ENCODE results near the gene MAP9. TPM values are rescaled to one million over a fixed set of nuclear protein-coding genes. Genes with fewer than 3 reads are reported as not detected.
A peak's percentile ranks its signal among the peaks of the same experiment; 100 is the strongest.

The MAP9 gene
- total RNA-seq, 3 donors from 2014 or later = 8.5 to 11.9 (median 8.8) TPM

GRCh38 chr4:155392481-155393184 is 15.9 kb upstream of the MAP9 start:
- H3K4me1 ChIP-seq = no peaks in the 10 kb centered on the region
- no peak overlapping the region for H3K4me3 ChIP-seq
- H3K27ac ChIP-seq = no peak overlapping the region
- intact Hi-C loops (cut with DNase I; ENCODE audit: low total_unique reads) = no loop called here
- no peaks in the 10 kb centered on the region for H3K36me3 ChIP-seq
- H3K27me3 ChIP-seq = no peaks in the 10 kb centered on the region
- DNase-seq (ENCODE audit: low spot score in 2 of 2) = no peak
- no peaks in the 10 kb centered on the region for H3K9me3 ChIP-seq
- TF ChIP-seq POLR2A (IDR thresholded peaks at IDR 0.05) (no peak), CTCF (IDR thresholded peaks at IDR 0.05) (no peak), POLR2AphosphoS5 (IDR thresholded peaks at IDR 0.05) (no peak)

- Histone ChIP-seq H3K36me3 (no peaks in the 10 kb centered on the region), H3K9me3 (no peaks in the 10 kb centered on the region), H3K27me3 (no peaks in the 10 kb centered on the region), H3K4me1 (no peaks in the 10 kb centered on the region), H3K4me3 (no peak overlapping the region), H3K27ac (no peak overlapping the region)
- intact Hi-C loops (cut with DNase I; ENCODE audit: low total_unique reads) = no loop called here
- DNase-seq (ENCODE audit: low spot score in 2 of 2) = no peak
- no peak for TF ChIP-seq CTCF (IDR thresholded peaks at IDR 0.05)
- TF ChIP-seq POLR2AphosphoS5 (IDR thresholded peaks at IDR 0.05) = no peak
- TF ChIP-seq POLR2A (IDR thresholded peaks at IDR 0.05) = no peak
Observed at GRCh38 chr4:155391932-155392331, 15.2 kb upstream of the MAP9 start.

- no peak overlapping the region for H3K4me3 ChIP-seq
Observed at GRCh38 chr4:155388162-155388561, 11.4 kb upstream of the MAP9 start.

GRCh38 chr4:155383541-155383940 is 6.8 kb upstream of the MAP9 start:
- no peaks in the 10 kb centered on the region for H3K9me3 ChIP-seq
- DNase-seq (ENCODE audit: low spot score in 2 of 2) = no peak
- intact Hi-C loops (cut with DNase I; ENCODE audit: low total_unique reads) = no loop called here
- no peak overlapping the region for H3K4me3 ChIP-seq
- TF ChIP-seq POLR2AphosphoS5 (IDR thresholded peaks at IDR 0.05) (no peak), CTCF (IDR thresholded peaks at IDR 0.05) (no peak), POLR2A (IDR thresholded peaks at IDR 0.05) (no peak)
- no peaks in the 10 kb centered on the region for H3K36me3 ChIP-seq
- H3K27me3 ChIP-seq = no peaks in the 10 kb centered on the region
- no peaks in the 10 kb centered on the region for H3K4me1 ChIP-seq
- no peak overlapping the region for H3K27ac ChIP-seq

More at GRCh38 chr4:155388162-155388561, 11.4 kb upstream of the MAP9 start:
- H3K27me3 ChIP-seq = no peaks in the 10 kb centered on the region
- no peaks in the 10 kb centered on the region for H3K36me3 ChIP-seq
- no peaks in the 10 kb centered on the region for H3K4me1 ChIP-seq
- TF ChIP-seq CTCF (IDR thresholded peaks at IDR 0.05) (no peak), POLR2AphosphoS5 (IDR thresholded peaks at IDR 0.05) (no peak), POLR2A (IDR thresholded peaks at IDR 0.05) (no peak)
- DNase-seq (ENCODE audit: low spot score in 2 of 2) = no peak
- H3K9me3 ChIP-seq = no peaks in the 10 kb centered on the region
- intact Hi-C loops (cut with DNase I; ENCODE audit: low total_unique reads) = no loop called here
- H3K27ac ChIP-seq = no peak overlapping the region

- DNase-seq (ENCODE audit: low spot score in 2 of 2) = no peak
- peak overlapping the region; percentile 13 to 48 for H3K27ac ChIP-seq
- peak overlapping the region in 2 of 3 donors; percentile 60 to 71 for H3K4me3 ChIP-seq
- no peaks in the 10 kb centered on the region for H3K27me3 ChIP-seq
- intact Hi-C loops (cut with DNase I; ENCODE audit: low total_unique reads) = no loop called here
- no peaks in the 10 kb centered on the region for H3K9me3 ChIP-seq
- no peaks in the 10 kb centered on the region for H3K36me3 ChIP-seq
- TF ChIP-seq POLR2AphosphoS5 (IDR thresholded peaks at IDR 0.05) (no peak), POLR2A (IDR thresholded peaks at IDR 0.05) (no peak), CTCF (IDR thresholded peaks at IDR 0.05) (no peak)
- H3K4me1 ChIP-seq = no peaks in the 10 kb centered on the region
Observed at GRCh38 chr4:155377276-155377675, 511 bp upstream of the MAP9 start.

Measured in breast epithelium (tissue), 4 donors.